Neural cell (in vitro differentiated cells): ENCODE results near the gene GFOD2.

Source experiments
- EP300 ChIP-seq: fragments of 450-650 bp; conservative IDR thresholded peaks from 2 replicates; pipeline ENCODE4 v1.6.1; 2014; ENCODE audit warnings: antibody characterized with exemption, mild to moderate bottlenecking, moderate library complexity; ENCODE audit not compliant: poor library complexity, severe bottlenecking
- EZH2 ChIP-seq: fragments of 200-600, 300-800 bp; shearing (Covaris generic), sonication (generic); IDR thresholded peaks from 2 replicates; pipeline ENCODE4 v1.6.1; 2014; ENCODE audit warnings: antibody characterized with exemption, low read length, borderline replicate concordance, mild to moderate bottlenecking; ENCODE audit not compliant: insufficient read depth, poor library complexity, severe bottlenecking
- POLR2AphosphoS5 ChIP-seq: IDR thresholded peaks from 2 replicates; pipeline ENCODE4 v1.6.1; 2012
- RAD21 ChIP-seq: fragments of 450-650 bp; conservative IDR thresholded peaks from 2 replicates; pipeline ENCODE4 v1.6.1; 2014; ENCODE audit warnings: antibody characterized with exemption, mild to moderate bottlenecking, moderate library complexity
- REST ChIP-seq: IDR thresholded peaks from 2 replicates; pipeline ENCODE4 v1.6.1; 2012; ENCODE audit warnings: borderline replicate concordance
- SMC3 ChIP-seq: fragments of 450-650 bp; conservative IDR thresholded peaks from 2 replicates; pipeline ENCODE4 v1.6.1; 2014; ENCODE audit warnings: antibody characterized with exemption, mild to moderate bottlenecking, moderate library complexity; ENCODE audit not compliant: poor library complexity
- TAF1 ChIP-seq: IDR thresholded peaks from 2 replicates; pipeline ENCODE4 v1.6.1; 2012; ENCODE audit warnings: low read depth
- TF ChIP-seq, protein P1 (sequence below): fragments of 450-650 bp; IDR thresholded peaks from 2 replicates; pipeline ENCODE4 v1.5.1; 2014; ENCODE audit warnings: antibody characterized with exemption, mild to moderate bottlenecking, moderate library complexity; ENCODE audit not compliant: poor library complexity, severe bottlenecking

GRCh38 chr16:67676516-67676915 lies 42.6 kb downstream of the GFOD2 start:
- TF ChIP-seq, protein P1, sequence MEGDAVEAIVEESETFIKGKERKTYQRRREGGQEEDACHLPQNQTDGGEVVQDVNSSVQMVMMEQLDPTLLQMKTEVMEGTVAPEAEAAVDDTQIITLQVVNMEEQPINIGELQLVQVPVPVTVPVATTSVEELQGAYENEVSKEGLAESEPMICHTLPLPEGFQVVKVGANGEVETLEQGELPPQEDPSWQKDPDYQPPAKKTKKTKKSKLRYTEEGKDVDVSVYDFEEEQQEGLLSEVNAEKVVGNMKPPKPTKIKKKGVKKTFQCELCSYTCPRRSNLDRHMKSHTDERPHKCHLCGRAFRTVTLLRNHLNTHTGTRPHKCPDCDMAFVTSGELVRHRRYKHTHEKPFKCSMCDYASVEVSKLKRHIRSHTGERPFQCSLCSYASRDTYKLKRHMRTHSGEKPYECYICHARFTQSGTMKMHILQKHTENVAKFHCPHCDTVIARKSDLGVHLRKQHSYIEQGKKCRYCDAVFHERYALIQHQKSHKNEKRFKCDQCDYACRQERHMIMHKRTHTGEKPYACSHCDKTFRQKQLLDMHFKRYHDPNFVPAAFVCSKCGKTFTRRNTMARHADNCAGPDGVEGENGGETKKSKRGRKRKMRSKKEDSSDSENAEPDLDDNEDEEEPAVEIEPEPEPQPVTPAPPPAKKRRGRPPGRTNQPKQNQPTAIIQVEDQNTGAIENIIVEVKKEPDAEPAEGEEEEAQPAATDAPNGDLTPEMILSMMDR = no peak
- TF ChIP-seq EP300 (no peak), EZH2 (no peak), POLR2AphosphoS5 (no peak), REST (no peak), TAF1 (no peak), SMC3 (no peak), RAD21 (no peak)
